ENCODE data around the gene SRP68. TPM values are rescaled to one million over a fixed set of nuclear protein-coding genes. Genes with fewer than 3 reads are reported as not detected.

The SRP68 gene
- total and polyA plus RNA-seq, 2 donors (not counting 1 experiment from before 2014, with no cell fraction given) = 29.6 to 82.3 TPM

DNA sequence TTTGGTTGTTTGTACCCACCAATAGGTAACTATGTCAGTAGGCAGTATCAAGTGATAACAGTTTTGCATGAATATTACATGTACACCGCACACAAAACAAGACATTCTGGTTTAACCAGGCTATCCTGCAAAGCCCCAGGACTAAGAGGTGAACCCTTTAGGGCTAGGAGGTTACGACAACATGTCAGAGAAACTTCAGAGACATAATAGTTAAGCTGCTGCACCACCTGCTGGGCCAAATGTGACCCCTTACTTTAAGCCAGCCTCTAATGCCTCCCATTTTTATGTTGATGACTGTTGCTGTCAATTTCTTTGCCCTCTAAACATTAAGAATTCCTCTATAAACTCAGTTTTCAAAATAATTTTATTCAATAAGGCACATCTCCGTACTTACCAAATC, 15.4 kb downstream of the SRP68 start:
- H3K9me3 Mint-ChIP-seq (ENCODE audit: insufficient read depth) = no peaks in the 10 kb centered on the region
- H4K20me1 ChIP-seq (ENCODE audit: control insufficient read depth, insufficient read depth, low read length, poor library complexity, severe bottlenecking) = peaks cover 9% of the 10 kb centered on the region
- H3K9me3 ChIP-seq (ENCODE audit: control extremely low read depth in 1 of 3, control insufficient read depth in 2 of 3, insufficient read depth in 1 of 3, low read length in 2 of 3) = no peaks in the 10 kb centered on the region
- H3K4me3 Mint-ChIP-seq = no peak overlapping the region
- ChIA-PET CTCF (interaction anchor here (1.7 kb wide), 1 partner anchor 43 kb away, joined by 4 read pairs; no protein-coding TSS in a partner anchor), POLR2A (no interaction called here)
- H3K27ac ChIP-seq (ENCODE audit: low read length in 2 of 2) = no peak overlapping the region
- WGBS (ENCODE audit: insufficient coverage) = 100% methylated on average over 1 of the region's 3 CpGs
- intact Hi-C loops (cut with micrococcal nuclease) = no loop called here
- H3K27me3 ChIP-seq (replicated peaks in 1 of 4; ENCODE audit: control extremely low read depth in 1 of 4, control insufficient read depth in 3 of 4, insufficient read depth in 4 of 4, low read length in 3 of 4) = no peaks in the 10 kb centered on the region
- no peaks in the 10 kb centered on the region for H3K27me3 Mint-ChIP-seq
- no peak overlapping the region for H2AFZ ChIP-seq (ENCODE audit: insufficient read depth, low read depth, low read length, poor library complexity, severe bottlenecking)
- H3K4me3 ChIP-seq (ENCODE audit: control extremely low read depth in 1 of 5, extremely low read depth in 1 of 5, insufficient read depth in 1 of 5, low read depth in 2 of 5, low read length in 4 of 5) = no peak overlapping the region
- H3K79me2 ChIP-seq (ENCODE audit: control insufficient read depth, insufficient read depth, low read length) = peaks cover 3% of the 10 kb centered on the region
- no peaks in the 10 kb centered on the region for H3K4me1 Mint-ChIP-seq
- H3K27ac Mint-ChIP-seq = no peak overlapping the region
- no peak for TF ChIP-seq EZH2 (IDR thresholded peaks at IDR 0.05; ENCODE audit: borderline replicate concordance, insufficient read depth, low read depth, low read length, poor library complexity, severe bottlenecking)
- H3K36me3 ChIP-seq (replicated peaks in 1 of 2; ENCODE audit: control extremely low read depth in 1 of 2, control insufficient read depth in 1 of 2, extremely low read depth in 1 of 2, insufficient read depth in 2 of 2, low read length in 1 of 2) = peaks cover 13 to 78% of the 10 kb centered on the region in 2 experiments
- no peaks in the 10 kb centered on the region for H3K4me1 ChIP-seq (ENCODE audit: control insufficient read depth in 2 of 2, insufficient read depth in 2 of 2, low read length in 2 of 2)
- DNase-seq (no peak), ATAC-seq (ENCODE audit: low read depth) (no peak)
- H3K4me2 ChIP-seq (replicated peaks; ENCODE audit: low read depth, low read length, poor library complexity, severe bottlenecking) = no peak overlapping the region
- no peak overlapping the region for H3K9ac ChIP-seq (ENCODE audit: low read length)

DNA sequence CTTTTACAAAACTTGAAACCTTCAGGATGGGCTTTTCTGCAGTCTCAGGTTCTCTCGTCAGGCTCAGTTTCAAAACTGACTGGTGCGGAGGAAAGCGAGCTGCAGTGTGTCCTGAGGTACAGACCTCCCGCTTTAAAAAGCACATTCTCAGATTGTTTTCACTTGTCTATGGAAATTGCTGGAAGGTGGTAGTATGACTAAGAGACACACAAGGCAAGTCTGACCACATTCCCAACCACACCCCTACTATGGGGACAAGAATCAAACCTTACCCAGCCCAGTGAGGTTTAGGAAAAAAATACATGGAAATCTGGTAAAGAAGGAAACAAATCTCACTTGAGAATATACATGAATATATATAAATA, 18.2 kb downstream of the SRP68 start:
- CTCF ChIA-PET = interaction anchor here (1.4 kb wide), 1 partner anchor 67 kb away, joined by 3 read pairs; no protein-coding TSS in a partner anchor
- no peak overlapping the region for H3K4me3 ChIP-seq (ENCODE audit: control extremely low read depth in 1 of 5, extremely low read depth in 1 of 5, insufficient read depth in 1 of 5, low read depth in 2 of 5, low read length in 4 of 5)
- Mint-ChIP-seq H3K27me3 (no peaks in the 10 kb centered on the region), H3K9me3 (ENCODE audit: insufficient read depth) (no peaks in the 10 kb centered on the region), H3K27ac (no peak overlapping the region), H3K4me3 (no peak overlapping the region), H3K4me1 (no peaks in the 10 kb centered on the region)
- no peak overlapping the region for H2AFZ ChIP-seq (ENCODE audit: insufficient read depth, low read depth, low read length, poor library complexity, severe bottlenecking)
- intact Hi-C loops (cut with micrococcal nuclease) = no loop called here
- DNase-seq = no peak
- TF ChIP-seq, protein P1, sequence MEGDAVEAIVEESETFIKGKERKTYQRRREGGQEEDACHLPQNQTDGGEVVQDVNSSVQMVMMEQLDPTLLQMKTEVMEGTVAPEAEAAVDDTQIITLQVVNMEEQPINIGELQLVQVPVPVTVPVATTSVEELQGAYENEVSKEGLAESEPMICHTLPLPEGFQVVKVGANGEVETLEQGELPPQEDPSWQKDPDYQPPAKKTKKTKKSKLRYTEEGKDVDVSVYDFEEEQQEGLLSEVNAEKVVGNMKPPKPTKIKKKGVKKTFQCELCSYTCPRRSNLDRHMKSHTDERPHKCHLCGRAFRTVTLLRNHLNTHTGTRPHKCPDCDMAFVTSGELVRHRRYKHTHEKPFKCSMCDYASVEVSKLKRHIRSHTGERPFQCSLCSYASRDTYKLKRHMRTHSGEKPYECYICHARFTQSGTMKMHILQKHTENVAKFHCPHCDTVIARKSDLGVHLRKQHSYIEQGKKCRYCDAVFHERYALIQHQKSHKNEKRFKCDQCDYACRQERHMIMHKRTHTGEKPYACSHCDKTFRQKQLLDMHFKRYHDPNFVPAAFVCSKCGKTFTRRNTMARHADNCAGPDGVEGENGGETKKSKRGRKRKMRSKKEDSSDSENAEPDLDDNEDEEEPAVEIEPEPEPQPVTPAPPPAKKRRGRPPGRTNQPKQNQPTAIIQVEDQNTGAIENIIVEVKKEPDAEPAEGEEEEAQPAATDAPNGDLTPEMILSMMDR (IDR thresholded peaks at IDR 0.05) = no peak
- no peak for TF ChIP-seq EZH2 (IDR thresholded peaks at IDR 0.05; ENCODE audit: borderline replicate concordance, insufficient read depth, low read depth, low read length, poor library complexity, severe bottlenecking)
- H3K27ac ChIP-seq (ENCODE audit: low read length in 2 of 2) = no peak overlapping the region
- no peak overlapping the region for H3K9ac ChIP-seq (ENCODE audit: low read length)
- no peak overlapping the region for H3K4me2 ChIP-seq (replicated peaks; ENCODE audit: low read depth, low read length, poor library complexity, severe bottlenecking)
- no peaks in the 10 kb centered on the region for H3K9me3 ChIP-seq (ENCODE audit: control extremely low read depth in 1 of 3, control insufficient read depth in 2 of 3, insufficient read depth in 1 of 3, low read length in 2 of 3)
- no peaks in the 10 kb centered on the region for H3K27me3 ChIP-seq (replicated peaks in 1 of 4; ENCODE audit: control extremely low read depth in 1 of 4, control insufficient read depth in 3 of 4, insufficient read depth in 4 of 4, low read length in 3 of 4)
- no CpG with 5 or more reads among the region's 4 CpGs for WGBS (ENCODE audit: insufficient coverage)
- POLR2A ChIA-PET = no interaction called here
- peaks cover 14% of the 10 kb centered on the region for H4K20me1 ChIP-seq (ENCODE audit: control insufficient read depth, insufficient read depth, low read length, poor library complexity, severe bottlenecking)
- H3K4me1 ChIP-seq (ENCODE audit: control insufficient read depth in 2 of 2, insufficient read depth in 2 of 2, low read length in 2 of 2) = no peaks in the 10 kb centered on the region
- H3K79me2 ChIP-seq (ENCODE audit: control insufficient read depth, insufficient read depth, low read length) = peaks cover 7% of the 10 kb centered on the region
- ATAC-seq (ENCODE audit: low read depth) = no peak
- peaks cover 21 to 80% of the 10 kb centered on the region in 2 experiments for H3K36me3 ChIP-seq (replicated peaks in 1 of 2; ENCODE audit: control extremely low read depth in 1 of 2, control insufficient read depth in 1 of 2, extremely low read depth in 1 of 2, insufficient read depth in 2 of 2, low read length in 1 of 2)
